B cell (primary cell): ENCODE data around the gene TTC38. TPM values are rescaled to one million over a fixed set of nuclear protein-coding genes. Genes with fewer than 3 reads are reported as not detected.

ENCODE experiments used
- ATAC-seq: fragments of 200-7000 bp; cut with Tn5 transposase; one replicate; pipeline ENCODE4 v1.10.0; 2021; ENCODE audit warnings: low read depth, mild to moderate bottlenecking, moderate number of reproducible peaks, moderate library complexity
- CTCF ChIA-PET: fragments of 350-600 bp; sonication (Branson Sonifier 250); formaldehyde crosslinking; loops from one replicate; lab custom pipeline; 2021; ENCODE audit warnings: antibody characterized with exemption, inconsistent platforms; lab: Charles Lee
- POLR2A ChIA-PET: fragments of 350-600 bp; sonication (Branson Sonifier 250); formaldehyde crosslinking; loops from one replicate; lab custom pipeline; 2021; ENCODE audit warnings: antibody characterized with exemption; lab: Charles Lee
- DNase-seq: peaks from one replicate; pipeline ENCODE4 v3.0.0; 2013
- H2AFZ ChIP-seq: 2 replicates; pipeline ENCODE4 v1.6.1; 2012; ENCODE audit warnings: mild to moderate bottlenecking, low read depth, low read length; ENCODE audit not compliant: insufficient read depth, poor library complexity, severe bottlenecking
- H3K27ac ChIP-seq, 2 donors: 1 replicate in 1 of 2; 2 replicates in 1 of 2; pipeline ENCODE4 v1.5.1; 2012 to 2013; ENCODE audit warnings: low read length in 2 of 2, mild to moderate bottlenecking in 2 of 2, moderate library complexity in 1 of 2
- H3K27me3 ChIP-seq, 4 experiments: fragments of 200-600 bp in 1 of 4; sonication (generic) in 1 of 4; replicated peaks in 1 of 4; 1 replicate in 2 of 4; 2 replicates in 2 of 4; pipeline versions ENCODE4 v1.6.1 to v1.7.0; 2013 to 2016; ENCODE audit warnings: low read length in 3 of 4, mild to moderate bottlenecking in 2 of 4, mixed read lengths in 1 of 4, moderate library complexity in 1 of 4; ENCODE audit not compliant: insufficient read depth in 4 of 4, control insufficient read depth in 3 of 4; ENCODE audit errors: control extremely low read depth in 1 of 4
- H3K36me3 ChIP-seq, 2 experiments: replicated peaks in 1 of 2; 1 replicate in 1 of 2; 2 replicates in 1 of 2; pipeline versions ENCODE4 v1.6.1 to v1.7.1; 2013; ENCODE audit warnings: low read length in 1 of 2; ENCODE audit not compliant: insufficient read depth in 2 of 2, control insufficient read depth in 1 of 2; ENCODE audit errors: control extremely low read depth in 1 of 2, extremely low read depth in 1 of 2
- H3K4me1 ChIP-seq, 2 donors: fragments of 200-600 bp in 1 of 2; sonication (generic) in 1 of 2; 1 replicate in 1 of 2; 2 replicates in 1 of 2; pipeline versions ENCODE4 v1.5.1 to v1.6.1; 2013 to 2017; ENCODE audit warnings: low read length in 2 of 2; ENCODE audit not compliant: control insufficient read depth in 2 of 2, insufficient read depth in 2 of 2
- H3K4me2 ChIP-seq: replicated peaks from 2 replicates; pipeline ENCODE3; 2012; ENCODE audit warnings: mild to moderate bottlenecking, low read depth, low read length; ENCODE audit not compliant: poor library complexity, severe bottlenecking
- H3K4me3 ChIP-seq, 5 experiments: fragments of 200-600 bp in 1 of 5; sonication (generic) in 1 of 5; 1 replicate in 3 of 5; 2 replicates in 2 of 5; pipeline versions ENCODE4 v1.5.1 to v1.7.0; 2011 to 2016; ENCODE audit warnings: low read length in 4 of 5, mild to moderate bottlenecking in 4 of 5, low read depth in 2 of 5, control low read depth in 1 of 5, moderate library complexity in 1 of 5; ENCODE audit not compliant: insufficient read depth in 1 of 5; ENCODE audit errors: control extremely low read depth in 1 of 5, extremely low read depth in 1 of 5
- H3K79me2 ChIP-seq: fragments of 200-600 bp; sonication (generic); one replicate; pipeline ENCODE4 v1.6.0; 2016; ENCODE audit warnings: low read length; ENCODE audit not compliant: control insufficient read depth, insufficient read depth
- H3K9ac ChIP-seq: fragments of 200-600 bp; sonication (generic); 2 replicates; pipeline ENCODE4 v1.6.1; 2017; ENCODE audit warnings: mild to moderate bottlenecking, low read length, moderate library complexity
- H3K9me3 ChIP-seq, 3 donors: one replicate each; pipeline versions ENCODE4 v1.6.1 to v1.7.1; 2013; ENCODE audit warnings: low read length in 2 of 3; ENCODE audit not compliant: control insufficient read depth in 2 of 3, insufficient read depth in 1 of 3; ENCODE audit errors: control extremely low read depth in 1 of 3
- H4K20me1 ChIP-seq: 2 replicates; pipeline ENCODE4 v1.6.0; 2012; ENCODE audit warnings: mild to moderate bottlenecking, low read length; ENCODE audit not compliant: insufficient read depth, control insufficient read depth, poor library complexity, severe bottlenecking
- H3K27ac Mint-ChIP-seq: one replicate; pipeline ENCODE4 v1.8.0; 2021; ENCODE audit warnings: mixed read lengths
- H3K27me3 Mint-ChIP-seq: one replicate; pipeline ENCODE4 v1.8.0; 2021; ENCODE audit warnings: mixed read lengths
- H3K4me1 Mint-ChIP-seq: one replicate; pipeline ENCODE4 v1.8.0; 2021; ENCODE audit warnings: mixed read lengths
- H3K4me3 Mint-ChIP-seq: one replicate; pipeline ENCODE4 v1.8.0; 2021; ENCODE audit warnings: mixed read lengths
- H3K9me3 Mint-ChIP-seq: one replicate; pipeline ENCODE4 v1.8.0; 2022; ENCODE audit warnings: mixed read lengths; ENCODE audit not compliant: insufficient read depth
- EZH2 ChIP-seq: IDR thresholded peaks from 2 replicates; pipeline ENCODE4 v1.6.1; 2012; ENCODE audit warnings: borderline replicate concordance, low read depth, mild to moderate bottlenecking, moderate library complexity, low read length; ENCODE audit not compliant: insufficient read depth, poor library complexity, severe bottlenecking
- WGBS: methylation state at CpG from one replicate; pipeline ENCODE4 v1.1.5; 2013; ENCODE audit warnings: missing lambda C conversion rate; ENCODE audit not compliant: insufficient coverage; 5-methylcytosine and 5-hydroxymethylcytosine counted together
- intact Hi-C: fragments of 100-400 bp; cut with micrococcal nuclease; formaldehyde crosslinking; loops from one replicate; pipeline ENCODE4 v1.10.0; 2022
- polyA plus RNA-seq: library from polyadenylated mRNA; depleted of rRNA; stranded (reverse); fragments of >200 nt; gene quantifications from 2 replicates; pipeline ENCODE4 v1.2.3, GENCODE V29; 2012
- total RNA-seq, 2 donors: library from RNA; stranded (reverse); fragments of 120-200 nt in 1 of 2; gene quantifications; 1 replicate in 1 of 2; 2 replicates in 1 of 2; pipeline versions ENCODE4 v1.2.3 to v1.2.4, GENCODE V29; 2013 to 2022
- TF ChIP-seq, protein P1 (sequence below): fragments of 200-600 bp; IDR thresholded peaks from one replicate; pipeline ENCODE4 v1.8.0; 2022; ENCODE audit warnings: antibody characterized with exemption, mild to moderate bottlenecking

TTC38 gene
- total and polyA plus RNA-seq, 2 donors (not counting 1 experiment from before 2014, with no cell fraction given) = 10.8 to 13.3 TPM

DNA sequence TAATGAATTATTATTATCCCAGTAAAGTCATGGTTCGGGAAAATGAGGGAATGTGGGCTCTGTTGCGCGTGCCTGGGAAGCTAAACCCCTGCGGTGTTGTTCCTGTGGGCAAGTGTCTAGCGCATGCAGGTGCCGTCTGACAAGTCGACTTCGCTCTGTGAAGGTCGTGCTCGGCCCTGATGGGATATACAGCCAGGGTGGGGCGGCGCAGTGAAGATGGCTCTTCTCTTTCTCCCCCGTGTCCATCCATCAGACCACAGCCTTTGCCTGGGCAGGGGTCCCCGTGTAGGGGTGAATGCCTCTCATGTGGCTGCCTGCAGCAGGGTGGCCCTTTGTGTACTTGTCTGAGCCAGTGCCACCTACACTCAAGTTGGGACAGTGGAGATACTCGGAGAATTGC, 54.9 kb downstream of the TTC38 start:
- intact Hi-C loops = no loop called here
- no peak overlapping the region for H3K27ac Mint-ChIP-seq

DNA sequence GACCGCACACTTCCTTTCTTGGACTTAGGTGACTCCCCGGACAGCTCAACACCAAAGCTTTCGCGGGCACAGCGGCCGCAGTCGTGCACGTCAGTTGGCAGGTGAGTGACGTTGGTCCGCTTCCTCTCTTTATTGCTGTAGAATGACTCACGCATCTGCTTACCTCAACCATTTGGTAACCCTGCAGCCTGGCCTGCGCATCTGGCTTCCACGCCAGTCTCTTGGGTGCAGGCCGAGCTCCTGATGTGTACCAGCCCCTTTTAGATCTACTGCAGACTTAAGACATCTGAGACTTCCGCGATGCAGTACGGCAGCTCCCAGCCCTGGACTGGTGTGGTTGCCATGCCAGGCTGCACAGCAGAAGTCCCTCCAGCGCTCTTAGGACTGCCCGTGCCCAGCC, 55.4 kb downstream of the TTC38 start:
- DNase-seq (no peak), ATAC-seq (no peak)
- Mint-ChIP-seq H3K9me3 (no peaks in the 10 kb centered on the region), H3K4me3 (no peak overlapping the region), H3K27ac (no peak overlapping the region), H3K27me3 (no peaks in the 10 kb centered on the region), H3K4me1 (no peaks in the 10 kb centered on the region)
- 94% methylated on average over 19 of the region's 19 CpGs for WGBS
- Histone ChIP-seq H3K27ac (no peak overlapping the region), H3K79me2 (no peaks in the 10 kb centered on the region), H4K20me1 (no peaks in the 10 kb centered on the region), H3K4me2 (no peak overlapping the region), H3K9ac (no peak overlapping the region), H3K9me3 (no peaks in the 10 kb centered on the region), H3K4me1 (no peaks in the 10 kb centered on the region), H3K4me3 (no peak overlapping the region), H3K36me3 (no peaks in the 10 kb centered on the region), H3K27me3 (no peaks in the 10 kb centered on the region), H2AFZ (no peak overlapping the region)
- TF ChIP-seq EZH2 = no peak
- TF ChIP-seq, protein P1, sequence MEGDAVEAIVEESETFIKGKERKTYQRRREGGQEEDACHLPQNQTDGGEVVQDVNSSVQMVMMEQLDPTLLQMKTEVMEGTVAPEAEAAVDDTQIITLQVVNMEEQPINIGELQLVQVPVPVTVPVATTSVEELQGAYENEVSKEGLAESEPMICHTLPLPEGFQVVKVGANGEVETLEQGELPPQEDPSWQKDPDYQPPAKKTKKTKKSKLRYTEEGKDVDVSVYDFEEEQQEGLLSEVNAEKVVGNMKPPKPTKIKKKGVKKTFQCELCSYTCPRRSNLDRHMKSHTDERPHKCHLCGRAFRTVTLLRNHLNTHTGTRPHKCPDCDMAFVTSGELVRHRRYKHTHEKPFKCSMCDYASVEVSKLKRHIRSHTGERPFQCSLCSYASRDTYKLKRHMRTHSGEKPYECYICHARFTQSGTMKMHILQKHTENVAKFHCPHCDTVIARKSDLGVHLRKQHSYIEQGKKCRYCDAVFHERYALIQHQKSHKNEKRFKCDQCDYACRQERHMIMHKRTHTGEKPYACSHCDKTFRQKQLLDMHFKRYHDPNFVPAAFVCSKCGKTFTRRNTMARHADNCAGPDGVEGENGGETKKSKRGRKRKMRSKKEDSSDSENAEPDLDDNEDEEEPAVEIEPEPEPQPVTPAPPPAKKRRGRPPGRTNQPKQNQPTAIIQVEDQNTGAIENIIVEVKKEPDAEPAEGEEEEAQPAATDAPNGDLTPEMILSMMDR = no peak
- ChIA-PET POLR2A (no interaction called here), CTCF (no interaction called here)
- intact Hi-C loops = no loop called here

More for the DNA sequence above, 54.9 kb downstream of the TTC38 start:
- Histone ChIP-seq H3K36me3 (no peaks in the 10 kb centered on the region), H3K4me2 (no peak overlapping the region), H2AFZ (no peak overlapping the region), H3K4me3 (no peak overlapping the region), H3K9me3 (no peaks in the 10 kb centered on the region), H3K4me1 (no peaks in the 10 kb centered on the region), H3K27ac (no peak overlapping the region), H3K79me2 (no peaks in the 10 kb centered on the region), H3K9ac (no peak overlapping the region), H3K27me3 (no peaks in the 10 kb centered on the region), H4K20me1 (no peaks in the 10 kb centered on the region)
- ChIA-PET CTCF (no interaction called here), POLR2A (no interaction called here)
- 97% methylated on average over 15 of the region's 15 CpGs for WGBS
- Mint-ChIP-seq H3K9me3 (no peaks in the 10 kb centered on the region), H3K27me3 (no peaks in the 10 kb centered on the region), H3K4me3 (no peak overlapping the region), H3K4me1 (no peaks in the 10 kb centered on the region)
- TF ChIP-seq, protein P1 = no peak
- TF ChIP-seq EZH2 = no peak
- ATAC-seq = no peak
- DNase-seq = no peak
